HG03064 (cell line): ENCODE data around the gene NRXN3.

Experiments used
- ATAC-seq: cut with Tn5 transposase; IDR thresholded peaks from one replicate; pipeline ENCODE4 v1.9.1; 2021; ENCODE audit warnings: low read depth; ENCODE audit not compliant: unreplicated experiment

NRXN3 gene

GRCh38 chr14:79916281-79916680, 1746.1 kb downstream of the NRXN3 start:
- ATAC-seq = no peak

- no peak for ATAC-seq
These were observed 1746.7 kb downstream of the NRXN3 start for GRCh38 chr14:79916892-79917291.
